HEK293T (cell line): ENCODE results near the gene LILRA1.
"Not testable (repeated sequence)": the region's sequence is repeated elsewhere in the genome, so short reads cannot be mapped to it uniquely, and the experiment has no call there.

Experiments used
- CTCF ChIA-PET: fragments of 350-600 bp; formaldehyde crosslinking; extraction: SDS; loops from one replicate; lab custom pipeline; 2021; ENCODE audit warnings: antibody characterized with exemption, inconsistent platforms; lab: Yijun Ruan, JAX
- POLR2A ChIA-PET: fragments of 350-600 bp; formaldehyde crosslinking; extraction: SDS; loops from one replicate; lab custom pipeline; 2020; ENCODE audit warnings: antibody characterized with exemption, inconsistent platforms; lab: Yijun Ruan, JAX
- DNase-seq: peaks from one replicate; pipeline ENCODE4 v3.0.0; 2012; ENCODE audit warnings: mixed read lengths; ENCODE audit errors: extremely low spot score
- ARNT ChIP-seq: fragments of 450-650 bp; IDR thresholded peaks from 2 replicates; pipeline ENCODE4 v1.6.1; 2017; ENCODE audit warnings: mild to moderate bottlenecking
- BHLHE40 ChIP-seq: fragments of 450-650 bp; IDR thresholded peaks from 2 replicates; pipeline ENCODE4 v1.6.1; 2016; ENCODE audit warnings: mild to moderate bottlenecking, moderate library complexity, borderline replicate concordance
- CTBP1 ChIP-seq: fragments of 450-650 bp; IDR thresholded peaks from 2 replicates; pipeline ENCODE4 v1.6.1; 2016; ENCODE audit warnings: borderline replicate concordance
- ELF4 ChIP-seq: fragments of 450-650 bp; IDR thresholded peaks from 2 replicates; pipeline ENCODE4 v1.6.1; 2017; ENCODE audit warnings: antibody characterized with exemption
- FOXA1 ChIP-seq: fragments of 450-650 bp; IDR thresholded peaks from 2 replicates; pipeline ENCODE4 v1.6.1; 2016; ENCODE audit warnings: mild to moderate bottlenecking
- FOXK2 ChIP-seq: fragments of 450-650 bp; IDR thresholded peaks from 2 replicates; pipeline ENCODE4 v1.6.1; 2016; ENCODE audit warnings: mild to moderate bottlenecking
- FOXM1 ChIP-seq: fragments of 450-650 bp; IDR thresholded peaks from 2 replicates; pipeline ENCODE4 v1.6.1; 2017; ENCODE audit warnings: mild to moderate bottlenecking, borderline replicate concordance
- HDGF ChIP-seq: fragments of 450-650 bp; IDR thresholded peaks from 2 replicates; pipeline ENCODE4 v1.6.1; 2017; ENCODE audit warnings: antibody characterized with exemption, borderline replicate concordance
- L3MBTL2 ChIP-seq: fragments of 450-650 bp; conservative IDR thresholded peaks from 2 replicates; pipeline ENCODE4 v1.6.1; 2016; ENCODE audit warnings: mild to moderate bottlenecking
- LEF1 ChIP-seq: fragments of 450-650 bp; IDR thresholded peaks from 2 replicates; pipeline ENCODE4 v1.6.1; 2017; ENCODE audit warnings: mild to moderate bottlenecking, borderline replicate concordance
- NFRKB ChIP-seq: fragments of 450-650 bp; IDR thresholded peaks from 2 replicates; pipeline ENCODE4 v1.6.1; 2016; ENCODE audit warnings: mild to moderate bottlenecking, moderate library complexity
- SP1 ChIP-seq: fragments of 450-650 bp; IDR thresholded peaks from 2 replicates; pipeline ENCODE4 v1.6.1; 2017
- SUZ12 ChIP-seq: fragments of 450-650 bp; IDR thresholded peaks from 2 replicates; pipeline ENCODE4 v1.6.1; 2016; ENCODE audit warnings: mild to moderate bottlenecking
- TARDBP ChIP-seq: fragments of 450-650 bp; IDR thresholded peaks from 2 replicates; pipeline ENCODE4 v1.6.1; 2016
- ZNF384 ChIP-seq: fragments of 450-650 bp; IDR thresholded peaks from 2 replicates; pipeline ENCODE4 v1.6.1; 2016
- TF ChIP-seq, protein P1 (sequence below): fragments of 450-650 bp; IDR thresholded peaks from 2 replicates; pipeline ENCODE4 v1.6.1; 2016

The LILRA1 gene

DNA sequence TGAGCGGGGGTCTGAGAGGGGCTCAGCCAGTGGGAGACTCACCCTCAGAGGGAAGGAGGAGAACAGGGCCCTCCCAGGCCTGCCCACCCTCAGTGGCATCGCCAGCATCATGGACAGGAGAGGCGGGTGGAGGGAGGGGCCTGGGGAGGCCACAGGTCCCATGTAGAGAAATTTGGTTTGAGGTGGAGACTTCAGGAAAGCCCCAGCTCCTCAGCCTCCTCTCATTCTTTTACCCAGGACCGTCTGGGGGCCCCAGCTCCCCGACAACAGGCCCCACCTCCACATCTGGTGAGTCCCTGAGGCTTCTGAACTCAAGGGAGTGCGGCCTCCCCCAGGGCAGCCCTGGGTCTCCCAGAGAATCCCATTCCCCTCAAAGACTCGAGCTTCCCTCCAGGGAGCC is 40.0 kb downstream of the LILRA1 start:
- POLR2A ChIA-PET = no interaction called here
- DNase-seq = no peak
- TF ChIP-seq BHLHE40 = no peak
- TF ChIP-seq TARDBP = no peak
- no peak for TF ChIP-seq LEF1
- TF ChIP-seq, protein P1, sequence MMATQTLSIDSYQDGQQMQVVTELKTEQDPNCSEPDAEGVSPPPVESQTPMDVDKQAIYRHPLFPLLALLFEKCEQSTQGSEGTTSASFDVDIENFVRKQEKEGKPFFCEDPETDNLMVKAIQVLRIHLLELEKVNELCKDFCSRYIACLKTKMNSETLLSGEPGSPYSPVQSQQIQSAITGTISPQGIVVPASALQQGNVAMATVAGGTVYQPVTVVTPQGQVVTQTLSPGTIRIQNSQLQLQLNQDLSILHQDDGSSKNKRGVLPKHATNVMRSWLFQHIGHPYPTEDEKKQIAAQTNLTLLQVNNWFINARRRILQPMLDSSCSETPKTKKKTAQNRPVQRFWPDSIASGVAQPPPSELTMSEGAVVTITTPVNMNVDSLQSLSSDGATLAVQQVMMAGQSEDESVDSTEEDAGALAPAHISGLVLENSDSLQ = no peak
- CTCF ChIA-PET = no interaction called here

DNA sequence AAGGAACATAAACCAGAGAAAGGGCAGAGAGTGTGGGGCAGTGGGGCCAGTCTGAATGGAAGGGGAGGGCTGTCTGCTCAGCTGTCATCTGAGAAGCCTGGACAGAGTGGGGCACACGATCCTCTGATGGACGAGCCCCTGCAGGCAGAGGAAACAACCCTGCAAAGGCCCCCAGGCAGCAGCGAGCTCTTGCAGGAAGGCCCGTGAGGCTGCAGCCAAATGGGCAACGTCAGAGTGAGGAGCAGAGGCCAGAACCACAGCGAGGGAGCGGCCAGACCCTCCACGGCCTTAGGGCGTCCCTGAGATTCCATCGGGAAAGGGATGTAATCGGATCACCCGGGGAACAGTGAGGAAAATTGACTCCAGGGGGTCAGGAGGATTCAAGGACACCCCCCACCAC is 42.6 kb downstream of the LILRA1 start:
- CTCF ChIA-PET, DNase-seq, POLR2A ChIA-PET: not testable (repeated sequence)

GRCh38 chr19:54638683-54639082 is 45.3 kb downstream of the LILRA1 start:
- POLR2A ChIA-PET = no interaction called here
- CTCF ChIA-PET = no interaction called here
- DNase-seq = no peak
- TF ChIP-seq SUZ12 (no peak), CTBP1 (no peak), SP1 (no peak), LEF1 (no peak), FOXA1 (no peak), HDGF (no peak), ARNT (no peak), NFRKB (no peak), ELF4 (no peak), FOXK2 (no peak), L3MBTL2 (no peak), BHLHE40 (no peak), TARDBP (no peak), ZNF384 (no peak), FOXM1 (no peak)
- TF ChIP-seq, protein P1 = no peak

DNA sequence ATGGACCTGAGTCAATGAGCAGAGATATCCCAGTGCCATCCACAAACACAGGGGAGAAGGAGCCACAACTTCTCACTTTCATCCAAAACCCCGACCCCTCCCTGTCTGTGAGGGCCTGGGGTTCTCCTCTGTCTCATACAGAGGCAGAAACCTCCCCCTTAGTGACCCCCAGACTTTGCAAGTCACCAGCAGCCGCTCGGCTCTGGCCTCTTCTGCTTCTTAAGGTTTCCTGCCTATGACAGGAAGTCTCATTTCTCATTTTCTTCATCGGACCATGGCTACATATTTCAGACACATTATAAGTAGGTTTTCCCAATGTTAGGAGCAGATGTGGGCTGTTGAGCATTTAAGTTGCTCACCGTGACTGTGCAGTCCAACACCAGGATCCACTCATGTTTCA is 49.5 kb downstream of the LILRA1 start:
- POLR2A ChIA-PET, DNase-seq, CTCF ChIA-PET: not testable (repeated sequence)

DNA sequence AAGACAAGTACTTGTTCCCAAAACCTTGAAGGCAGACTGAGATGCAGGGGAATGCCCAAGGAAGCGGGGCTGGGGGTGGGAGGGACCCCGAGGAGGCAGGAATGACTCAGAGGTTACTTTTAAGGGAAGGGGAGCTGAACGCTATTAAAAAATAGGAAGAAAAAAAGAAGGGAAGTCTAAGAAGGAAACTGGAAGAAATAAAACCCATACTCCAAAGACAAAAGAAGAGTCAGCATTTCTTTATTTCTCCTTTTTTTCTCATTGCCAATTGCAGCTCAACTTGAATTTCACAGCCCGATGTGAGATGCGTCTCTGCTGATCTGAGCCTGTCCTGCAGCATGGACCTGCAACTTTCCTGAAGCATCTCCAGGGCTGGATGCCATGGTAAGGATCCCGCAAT is 50.2 kb downstream of the LILRA1 start:
- DNase-seq, POLR2A ChIA-PET, CTCF ChIA-PET: not testable (repeated sequence)

- POLR2A ChIA-PET = no interaction called here
These were observed 50.6 kb downstream of the LILRA1 start for GRCh38 chr19:54644056-54644455.

GRCh38 chr19:54646331-54646841 is 53.0 kb downstream of the LILRA1 start:
- ChIA-PET CTCF (no interaction called here), POLR2A (no interaction called here)
- DNase-seq = no peak
- TF ChIP-seq L3MBTL2 = no peak

More at GRCh38 chr19:54644056-54644455, 50.6 kb downstream of the LILRA1 start:
- CTCF ChIA-PET = no interaction called here
- DNase-seq = no peak
- TF ChIP-seq BHLHE40 (no peak), TARDBP (no peak), CTBP1 (no peak), FOXA1 (no peak), SP1 (no peak), HDGF (no peak), L3MBTL2 (no peak), LEF1 (no peak), FOXM1 (no peak), ZNF384 (no peak), NFRKB (no peak)
- TF ChIP-seq, protein P1 = no peak

- POLR2A ChIA-PET = no interaction called here
- DNase-seq = no peak
- CTCF ChIA-PET = no interaction called here
- no peak for TF ChIP-seq LEF1
- no peak for TF ChIP-seq NFRKB
- no peak for TF ChIP-seq FOXK2
- no peak for TF ChIP-seq FOXM1
- no peak for TF ChIP-seq FOXA1
- no peak for TF ChIP-seq TARDBP
- no peak for TF ChIP-seq SUZ12
These were observed 54.7 kb downstream of the LILRA1 start for GRCh38 chr19:54648129-54648528.
